ENCODE measurements around the gene CDK6. TPM values are rescaled to one million over a fixed set of nuclear protein-coding genes. Genes with fewer than 3 reads are reported as not detected.

Gene CDK6
- total and polyA plus RNA-seq, 2 experiments from 2014 or later: 7.4 to 23.7 TPM

- H3K4me3 ChIP-seq: no peak overlapping the region
- peaks cover 8% of the 10 kb centered on the region; the same call in 2 of the 3 replicates for H3K4me1 Mint-ChIP-seq
- H3K79me2 ChIP-seq (replicated peaks; ENCODE audit: insufficient read depth): no peaks in the 10 kb centered on the region
- ATAC-seq (no peak), DNase-seq (ENCODE audit: low spot score) (no peak)
- H3K36me3 ChIP-seq (ENCODE audit: insufficient read depth): no peaks in the 10 kb centered on the region
- H4K20me1 ChIP-seq (replicated peaks; ENCODE audit: insufficient read depth): 0 out of 2 replicates have a peak, but pooled peaks cover 5% of the 10 kb centered on the region
- H3K27me3 ChIP-seq (ENCODE audit: insufficient read depth): no peaks in the 10 kb centered on the region
- H3K9me2 ChIP-seq (ENCODE audit: insufficient read depth): no peaks in the 10 kb centered on the region
- no peaks in the 10 kb centered on the region; the same call in 1 of the 2 replicates for H3K4me1 ChIP-seq (ENCODE audit: insufficient read depth)
- no peaks in the 10 kb centered on the region for H3K9me3 Mint-ChIP-seq
- no peak overlapping the region for H2AFZ ChIP-seq
- peaks cover 6% of the 10 kb centered on the region for H3K27me3 Mint-ChIP-seq (ENCODE audit: insufficient read depth, low read depth, poor library complexity)
- H3K27ac ChIP-seq (ENCODE audit: low read depth): no peak overlapping the region
- no peaks in the 10 kb centered on the region for H3F3A ChIP-seq (replicated peaks; ENCODE audit: low read depth)
- H3K36me3 Mint-ChIP-seq (ENCODE audit: low read depth): no peaks in the 10 kb centered on the region
- no peak overlapping the region for H3K4me3 Mint-ChIP-seq
- H3K4me2 ChIP-seq: no peak overlapping the region
- no peak overlapping the region for H3K27ac Mint-ChIP-seq
- no peak for TF ChIP-seq ZNF331 (CRISPR knock-in tag; IDR thresholded peaks at IDR 0.05; ENCODE audit: low read depth)
- TF ChIP-seq ZNF462 (CRISPR knock-in tag; IDR thresholded peaks at IDR 0.05): no peak
- TF ChIP-seq POLR2AphosphoS5 (IDR thresholded peaks at IDR 0.05; ENCODE audit: low read depth): no peak
- no peak for TF ChIP-seq REST (IDR thresholded peaks at IDR 0.05; ENCODE audit: unreplicated experiment)
- TF ChIP-seq CREB1 (CRISPR knock-in tag; IDR thresholded peaks at IDR 0.05; ENCODE audit: low read depth): no peak
- TF ChIP-seq, protein P1, sequence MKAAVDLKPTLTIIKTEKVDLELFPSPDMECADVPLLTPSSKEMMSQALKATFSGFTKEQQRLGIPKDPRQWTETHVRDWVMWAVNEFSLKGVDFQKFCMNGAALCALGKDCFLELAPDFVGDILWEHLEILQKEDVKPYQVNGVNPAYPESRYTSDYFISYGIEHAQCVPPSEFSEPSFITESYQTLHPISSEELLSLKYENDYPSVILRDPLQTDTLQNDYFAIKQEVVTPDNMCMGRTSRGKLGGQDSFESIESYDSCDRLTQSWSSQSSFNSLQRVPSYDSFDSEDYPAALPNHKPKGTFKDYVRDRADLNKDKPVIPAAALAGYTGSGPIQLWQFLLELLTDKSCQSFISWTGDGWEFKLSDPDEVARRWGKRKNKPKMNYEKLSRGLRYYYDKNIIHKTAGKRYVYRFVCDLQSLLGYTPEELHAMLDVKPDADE (IDR thresholded peaks at IDR 0.05): no peak
- TF ChIP-seq EZH2 (IDR thresholded peaks at IDR 0.05; ENCODE audit: low read depth, unreplicated experiment): no peak
- TF ChIP-seq JUNB (IDR thresholded peaks at IDR 0.05; ENCODE audit: unreplicated experiment): no peak
- TF ChIP-seq EZH2phosphoT487 (IDR thresholded peaks at IDR 0.05; ENCODE audit: unreplicated experiment): no peak
- no peak for TF ChIP-seq NANOG (IDR thresholded peaks at IDR 0.05; ENCODE audit: borderline replicate concordance)
- no peak for TF ChIP-seq CTCF (conservative IDR thresholded peaks at IDR 0.05; ENCODE audit: low read depth in 2 of 2)
- TF ChIP-seq STAT1 (IDR thresholded peaks at IDR 0.05; ENCODE audit: unreplicated experiment): no peak
These were observed 191.8 kb downstream of the CDK6 start for GRCh38 chr7:92644406-92645113.
